Neural crest cell (in vitro differentiated cells): ENCODE data around the gene DMC1. TPM values are rescaled to one million over a fixed set of nuclear protein-coding genes. Genes with fewer than 3 reads are reported as not detected.

Experiments used
- DNase-seq: peaks from one replicate; pipeline ENCODE4 v3.0.0; 2021; ENCODE audit warnings: low read depth, mixed read lengths, low spot score
- H3K27ac Mint-ChIP-seq: one replicate; pipeline ENCODE4 v1.8.0; 2021; ENCODE audit warnings: mild to moderate bottlenecking, mixed read lengths; ENCODE audit not compliant: unreplicated experiment
- H3K27me3 Mint-ChIP-seq: 2 replicates; pipeline ENCODE4 v1.8.0; 2021; ENCODE audit warnings: low read depth, mild to moderate bottlenecking, mixed read lengths
- H3K36me3 Mint-ChIP-seq: 2 replicates; pipeline ENCODE4 v1.8.0; 2021; ENCODE audit warnings: low read depth, mild to moderate bottlenecking, mixed read lengths
- H3K4me1 Mint-ChIP-seq: 2 replicates; pipeline ENCODE4 v1.8.0; 2021; ENCODE audit warnings: mixed read lengths
- H3K4me3 Mint-ChIP-seq: one replicate; pipeline ENCODE4 v1.8.0; 2021; ENCODE audit warnings: mild to moderate bottlenecking, mixed read lengths
- H3K9me3 Mint-ChIP-seq: 2 replicates; pipeline ENCODE4 v1.8.0; 2021; ENCODE audit warnings: mixed read lengths
- CTCF ChIP-seq: fragments of 200-600 bp; sonication (generic); conservative IDR thresholded peaks from 2 replicates; pipeline ENCODE4 v1.5.0; 2021; ENCODE audit warnings: antibody characterized with exemption, mild to moderate bottlenecking
- total RNA-seq: library from RNA; stranded (reverse); gene quantifications from 2 replicates; pipeline ENCODE4 v1.2.1, GENCODE V29; 2021

DMC1 gene
- total RNA-seq, 1 donor from 2014 or later = 9.0 TPM

GRCh38 chr22:38482662-38483308 lies 87.2 kb downstream of the DMC1 start:
- TF ChIP-seq CTCF = no peak
- no peaks in the 10 kb centered on the region for H3K9me3 Mint-ChIP-seq
- DNase-seq = no peak
- no peak overlapping the region for H3K4me3 Mint-ChIP-seq
- peaks cover 21% of the 10 kb centered on the region for H3K4me1 Mint-ChIP-seq
- no peaks in the 10 kb centered on the region for H3K27me3 Mint-ChIP-seq
- peaks cover 54% of the 10 kb centered on the region for H3K36me3 Mint-ChIP-seq
- no peak overlapping the region for H3K27ac Mint-ChIP-seq

- DNase-seq = no peak
- no peaks in the 10 kb centered on the region for H3K27me3 Mint-ChIP-seq
- H3K4me3 Mint-ChIP-seq = no peak overlapping the region
- H3K9me3 Mint-ChIP-seq = no peaks in the 10 kb centered on the region
- H3K27ac Mint-ChIP-seq = peak overlapping the region; percentile 70
- TF ChIP-seq CTCF = no peak
- H3K4me1 Mint-ChIP-seq = peaks cover 26% of the 10 kb centered on the region
- peaks cover 56% of the 10 kb centered on the region for H3K36me3 Mint-ChIP-seq
Observed at GRCh38 chr22:38481871-38482332, 88.1 kb downstream of the DMC1 start.

- peaks cover 52% of the 10 kb centered on the region for H3K36me3 Mint-ChIP-seq
- no peak for TF ChIP-seq CTCF
Observed at GRCh38 chr22:38481162-38481870, 88.7 kb downstream of the DMC1 start.

GRCh38 chr22:38479096-38479837 lies 90.7 kb downstream of the DMC1 start:
- no peak for DNase-seq
- no peak for TF ChIP-seq CTCF
- H3K27me3 Mint-ChIP-seq = no peaks in the 10 kb centered on the region
- H3K4me1 Mint-ChIP-seq = peaks cover 26% of the 10 kb centered on the region
- peaks cover 38% of the 10 kb centered on the region for H3K36me3 Mint-ChIP-seq
- no peaks in the 10 kb centered on the region for H3K9me3 Mint-ChIP-seq
- H3K27ac Mint-ChIP-seq = peak overlapping the region; percentile 8
- peak overlapping the region; percentile 29 for H3K4me3 Mint-ChIP-seq

More at GRCh38 chr22:38481162-38481870, 88.7 kb downstream of the DMC1 start:
- peak overlapping the region; percentile 5 for H3K4me3 Mint-ChIP-seq
- DNase-seq = no peak
- peaks cover 26% of the 10 kb centered on the region for H3K4me1 Mint-ChIP-seq
- H3K9me3 Mint-ChIP-seq = no peaks in the 10 kb centered on the region
- no peaks in the 10 kb centered on the region for H3K27me3 Mint-ChIP-seq
- H3K27ac Mint-ChIP-seq = no peak overlapping the region

- H3K36me3 Mint-ChIP-seq = peaks cover 25% of the 10 kb centered on the region
- no peak for DNase-seq
- peak overlapping the region; percentile 78 for H3K27ac Mint-ChIP-seq
- H3K9me3 Mint-ChIP-seq = no peaks in the 10 kb centered on the region
- H3K27me3 Mint-ChIP-seq = no peaks in the 10 kb centered on the region
- peak overlapping the region; percentile 51 for H3K4me3 Mint-ChIP-seq
- TF ChIP-seq CTCF = no peak
- H3K4me1 Mint-ChIP-seq = peaks cover 26% of the 10 kb centered on the region
Observed at GRCh38 chr22:38477585-38477984, 92.4 kb downstream of the DMC1 start.
